Activated T-helper 1 cell treated with anti-CD3 and anti-CD28 coated beads, Interleukin-12 subunit alpha, Interleukin-12 subunit beta, Interleukin-2, Interleukin-4 antibody, amounts not matched to agents 30 ng/mL and 10 ng/mL and 1 ng/mL, durations not matched to agents 14 hours and 24 hours and 36 hours (primary cell): ENCODE results near the gene KDM6B. TPM values are rescaled to one million over a fixed set of nuclear protein-coding genes. Genes with fewer than 3 reads are reported as not detected.

ENCODE experiments used
- DNase-seq: peaks from one replicate; pipeline ENCODE4 v3.0.0; 2021; ENCODE audit warnings: low spot score
- H3K27ac Mint-ChIP-seq: one replicate; pipeline ENCODE4 v1.8.0; 2021; ENCODE audit warnings: mild to moderate bottlenecking, mixed read lengths
- H3K27me3 Mint-ChIP-seq: one replicate; pipeline ENCODE4 v1.8.0; 2022; ENCODE audit warnings: mild to moderate bottlenecking, moderate library complexity, mixed read lengths; ENCODE audit not compliant: insufficient read depth
- H3K36me3 Mint-ChIP-seq: one replicate; pipeline ENCODE4 v1.8.0; 2021; ENCODE audit warnings: low read depth, mixed read lengths
- H3K4me1 Mint-ChIP-seq: one replicate; pipeline ENCODE4 v1.8.0; 2021; ENCODE audit warnings: low read depth, mixed read lengths
- H3K4me3 Mint-ChIP-seq: one replicate; pipeline ENCODE4 v1.8.0; 2021; ENCODE audit warnings: mild to moderate bottlenecking, moderate library complexity, mixed read lengths
- H3K9me3 Mint-ChIP-seq: one replicate; pipeline ENCODE4 v1.8.0; 2021; ENCODE audit warnings: mixed read lengths
- intact Hi-C: fragments of 100-400 bp; cut with micrococcal nuclease; formaldehyde crosslinking; loops from one replicate; pipeline ENCODE4 v1.15.1; 2024
- total RNA-seq: library from RNA; stranded (reverse); gene quantifications from 2 replicates; pipeline ENCODE4 v1.2.3, GENCODE V29; 2022

The KDM6B gene
- total RNA-seq, 1 donor from 2014 or later: 177 TPM

GRCh38 chr17:7844292-7845154, 10.5 kb downstream of the KDM6B start:
- no peaks in the 10 kb centered on the region for H3K9me3 Mint-ChIP-seq
- no peaks in the 10 kb centered on the region for H3K27me3 Mint-ChIP-seq
- H3K4me3 Mint-ChIP-seq: peak overlapping the region; percentile 89
- intact Hi-C loops: loop anchor here (1.0 to 5.0 kb wide), 7 partner anchors 9 to 537 kb away; partner anchors contain the start of genes EIF5A, HES7, NAA38 and TMEM256
- peak; percentile 87 for DNase-seq
- peaks cover 21% of the 10 kb centered on the region for H3K36me3 Mint-ChIP-seq
- peaks cover 37% of the 10 kb centered on the region for H3K4me1 Mint-ChIP-seq
- peak overlapping the region; percentile 96 for H3K27ac Mint-ChIP-seq

GRCh38 chr17:7845359-7846062, 11.5 kb downstream of the KDM6B start:
- no peak for DNase-seq
- no peaks in the 10 kb centered on the region for H3K27me3 Mint-ChIP-seq
- H3K36me3 Mint-ChIP-seq: peaks cover 29% of the 10 kb centered on the region
- H3K4me3 Mint-ChIP-seq: peak overlapping the region; percentile 89
- H3K9me3 Mint-ChIP-seq: no peaks in the 10 kb centered on the region
- peaks cover 35% of the 10 kb centered on the region for H3K4me1 Mint-ChIP-seq
- peak overlapping the region; percentile 59 for H3K27ac Mint-ChIP-seq
- intact Hi-C loops: no loop called here

GRCh38 chr17:7846063-7846735, 12.2 kb downstream of the KDM6B start:
- Mint-ChIP-seq H3K27me3 (no peaks in the 10 kb centered on the region), H3K36me3 (peaks cover 33% of the 10 kb centered on the region), H3K4me1 (peaks cover 33% of the 10 kb centered on the region), H3K9me3 (no peaks in the 10 kb centered on the region), H3K4me3 (peak overlapping the region; percentile 89), H3K27ac (no peak overlapping the region)
- no peak for DNase-seq
- intact Hi-C loops: no loop called here

GRCh38 chr17:7846765-7847661, 13.0 kb downstream of the KDM6B start:
- DNase-seq: no peak
- Mint-ChIP-seq H3K27ac (no peak overlapping the region), H3K4me3 (peak overlapping the region; percentile 89), H3K27me3 (no peaks in the 10 kb centered on the region), H3K36me3 (peaks cover 41% of the 10 kb centered on the region), H3K4me1 (peaks cover 31% of the 10 kb centered on the region), H3K9me3 (no peaks in the 10 kb centered on the region)
- intact Hi-C loops: no loop called here

GRCh38 chr17:7848131-7848579, 14.1 kb downstream of the KDM6B start:
- Mint-ChIP-seq H3K36me3 (peaks cover 44% of the 10 kb centered on the region), H3K4me3 (peak overlapping the region; percentile 47), H3K4me1 (peaks cover 22% of the 10 kb centered on the region), H3K9me3 (no peaks in the 10 kb centered on the region), H3K27ac (no peak overlapping the region), H3K27me3 (no peaks in the 10 kb centered on the region)
- intact Hi-C loops: no loop called here
- no peak for DNase-seq

- Mint-ChIP-seq H3K27me3 (no peaks in the 10 kb centered on the region), H3K4me1 (peaks cover 20% of the 10 kb centered on the region), H3K36me3 (peaks cover 46% of the 10 kb centered on the region), H3K9me3 (no peaks in the 10 kb centered on the region), H3K27ac (no peak overlapping the region), H3K4me3 (no peak overlapping the region)
- intact Hi-C loops: no loop called here
- DNase-seq: no peak
Measured at GRCh38 chr17:7848739-7849129, 14.7 kb downstream of the KDM6B start.

GRCh38 chr17:7849130-7849750, 15.2 kb downstream of the KDM6B start:
- intact Hi-C loops: no loop called here
- H3K4me1 Mint-ChIP-seq: peaks cover 20% of the 10 kb centered on the region
- no peak overlapping the region for H3K27ac Mint-ChIP-seq
- H3K27me3 Mint-ChIP-seq: no peaks in the 10 kb centered on the region
- H3K9me3 Mint-ChIP-seq: no peaks in the 10 kb centered on the region
- peak overlapping the region; percentile 65 for H3K4me3 Mint-ChIP-seq
- DNase-seq: no peak
- peaks cover 46% of the 10 kb centered on the region for H3K36me3 Mint-ChIP-seq

- intact Hi-C loops: loop anchor here (10.0 kb wide), 1 partner anchor 835 kb away; the partner anchor contains the start of gene RNASEK
- Mint-ChIP-seq H3K27ac (no peak overlapping the region), H3K36me3 (peaks cover 45% of the 10 kb centered on the region), H3K4me3 (peak overlapping the region; percentile 65), H3K27me3 (no peaks in the 10 kb centered on the region), H3K9me3 (no peaks in the 10 kb centered on the region), H3K4me1 (peaks cover 20% of the 10 kb centered on the region)
- no peak for DNase-seq
Measured at GRCh38 chr17:7849751-7850504, 15.9 kb downstream of the KDM6B start.

- Mint-ChIP-seq H3K4me3 (peak overlapping the region; percentile 65), H3K4me1 (peaks cover 20% of the 10 kb centered on the region), H3K27ac (peak overlapping the region; percentile 23), H3K27me3 (no peaks in the 10 kb centered on the region), H3K36me3 (peaks cover 46% of the 10 kb centered on the region), H3K9me3 (no peaks in the 10 kb centered on the region)
- no peak for DNase-seq
- intact Hi-C loops: loop anchor here (1.0 to 10.0 kb wide), 5 partner anchors 8 to 836 kb away; partner anchors contain the start of genes KDM6B and RNASEK
Measured at GRCh38 chr17:7850701-7851437, 16.9 kb downstream of the KDM6B start.

- DNase-seq: peak; percentile 91
- intact Hi-C loops: loop anchor here (1.0 to 10.0 kb wide), 5 partner anchors 8 to 837 kb away; partner anchors contain the start of genes KDM6B and RNASEK
- H3K36me3 Mint-ChIP-seq: peaks cover 47% of the 10 kb centered on the region
- no peaks in the 10 kb centered on the region for H3K27me3 Mint-ChIP-seq
- no peaks in the 10 kb centered on the region for H3K9me3 Mint-ChIP-seq
- peak overlapping the region; percentile 34 for H3K27ac Mint-ChIP-seq
- H3K4me3 Mint-ChIP-seq: peak overlapping the region; percentile 65
- peaks cover 16% of the 10 kb centered on the region for H3K4me1 Mint-ChIP-seq
Measured at GRCh38 chr17:7851438-7852261, 17.6 kb downstream of the KDM6B start.
